Measurements from ENCODE around the gene SIRT6. TPM values are rescaled to one million over a fixed set of nuclear protein-coding genes. Genes with fewer than 3 reads are reported as not detected.

SIRT6 gene
- total RNA-seq, 1 experiment from 2014 or later: 18.4 TPM

- Histone ChIP-seq H3K4me3 (no peak overlapping the region), H3K27me3 (replicated peaks) (peaks cover 28% of the 10 kb centered on the region), H3K36me3 (no peaks in the 10 kb centered on the region), H3K27ac (no peak overlapping the region), H3K4me1 (replicated peaks) (peaks cover 7% of the 10 kb centered on the region), H3K9me3 (replicated peaks) (no peaks in the 10 kb centered on the region)
- no peak for DNase-seq (ENCODE audit: low read depth in 1 of 2, low spot score in 2 of 2)
Measured at GRCh38 chr19:4215807-4216206, 33.4 kb upstream of the SIRT6 start.

GRCh38 chr19:4213116-4213515, 30.8 kb upstream of the SIRT6 start:
- no peaks in the 10 kb centered on the region for H3K9me3 ChIP-seq (replicated peaks)
- peaks cover 6% of the 10 kb centered on the region for H3K4me1 ChIP-seq (replicated peaks)
- no peaks in the 10 kb centered on the region for H3K36me3 ChIP-seq
- H3K27ac ChIP-seq: no peak overlapping the region
- no peak overlapping the region for H3K4me3 ChIP-seq
- no peak for DNase-seq (ENCODE audit: low read depth in 1 of 2, low spot score in 2 of 2)
- peaks cover 28% of the 10 kb centered on the region for H3K27me3 ChIP-seq (replicated peaks)

- H3K27me3 ChIP-seq (replicated peaks): peaks cover 28% of the 10 kb centered on the region
- H3K4me3 ChIP-seq: no peak overlapping the region
- no peak for DNase-seq (ENCODE audit: low read depth in 1 of 2, low spot score in 2 of 2)
- peaks cover 8% of the 10 kb centered on the region for H3K4me1 ChIP-seq (replicated peaks)
- H3K9me3 ChIP-seq (replicated peaks): no peaks in the 10 kb centered on the region
- no peak overlapping the region for H3K27ac ChIP-seq
- no peaks in the 10 kb centered on the region for H3K36me3 ChIP-seq
Measured at GRCh38 chr19:4210166-4210731, 27.9 kb upstream of the SIRT6 start.

- DNase-seq (ENCODE audit: low read depth in 1 of 2, low spot score in 2 of 2): no peak
- peaks cover 8% of the 10 kb centered on the region for H3K4me1 ChIP-seq (replicated peaks)
- no peak overlapping the region for H3K27ac ChIP-seq
- no peaks in the 10 kb centered on the region for H3K9me3 ChIP-seq (replicated peaks)
- no peak overlapping the region for H3K4me3 ChIP-seq
- no peaks in the 10 kb centered on the region for H3K36me3 ChIP-seq
- H3K27me3 ChIP-seq (replicated peaks): peaks cover 23% of the 10 kb centered on the region
Measured at GRCh38 chr19:4208385-4209094, 26.2 kb upstream of the SIRT6 start.

GRCh38 chr19:4206818-4207484, 24.6 kb upstream of the SIRT6 start:
- peaks cover 8% of the 10 kb centered on the region for H3K4me1 ChIP-seq (replicated peaks)
- DNase-seq (ENCODE audit: low read depth in 1 of 2, low spot score in 2 of 2): no peak

GRCh38 chr19:4201798-4202197, 19.4 kb upstream of the SIRT6 start:
- H3K36me3 ChIP-seq: no peaks in the 10 kb centered on the region
- H3K27ac ChIP-seq: no peak overlapping the region
- DNase-seq (ENCODE audit: low read depth in 1 of 2, low spot score in 2 of 2): no peak
- peaks cover 5% of the 10 kb centered on the region; the same call in 1 of the 2 replicates for H3K9me3 ChIP-seq (replicated peaks)
- no peaks in the 10 kb centered on the region; the same call in 1 of the 2 replicates for H3K4me1 ChIP-seq (replicated peaks)
- H3K4me3 ChIP-seq: no peak overlapping the region
- peaks cover 51% of the 10 kb centered on the region for H3K27me3 ChIP-seq (replicated peaks)

More at GRCh38 chr19:4206818-4207484, 24.6 kb upstream of the SIRT6 start:
- H3K36me3 ChIP-seq: no peaks in the 10 kb centered on the region
- peaks cover 18% of the 10 kb centered on the region for H3K27me3 ChIP-seq (replicated peaks)
- H3K9me3 ChIP-seq (replicated peaks): no peaks in the 10 kb centered on the region
- H3K4me3 ChIP-seq: no peak overlapping the region
- H3K27ac ChIP-seq: no peak overlapping the region

- Histone ChIP-seq H3K27me3 (replicated peaks) (peaks cover 54% of the 10 kb centered on the region), H3K36me3 (no peaks in the 10 kb centered on the region), H3K9me3 (replicated peaks) (peaks cover 5% of the 10 kb centered on the region; the same call in 1 of the 2 replicates), H3K4me1 (replicated peaks) (no peaks in the 10 kb centered on the region; the same call in 1 of the 2 replicates), H3K4me3 (no peak overlapping the region), H3K27ac (no peak overlapping the region)
- no peak for DNase-seq (ENCODE audit: low read depth in 1 of 2, low spot score in 2 of 2)
Measured at GRCh38 chr19:4200940-4201542, 18.7 kb upstream of the SIRT6 start.

GRCh38 chr19:4199699-4200293, 17.4 kb upstream of the SIRT6 start:
- DNase-seq (ENCODE audit: low read depth in 1 of 2, low spot score in 2 of 2): no peak
- H3K4me1 ChIP-seq (replicated peaks): no peaks in the 10 kb centered on the region; the same call in 1 of the 2 replicates
- no peaks in the 10 kb centered on the region for H3K36me3 ChIP-seq
- H3K27me3 ChIP-seq (replicated peaks): peaks cover 63% of the 10 kb centered on the region
- no peak overlapping the region for H3K27ac ChIP-seq
- peaks cover 5% of the 10 kb centered on the region; the same call in 1 of the 2 replicates for H3K9me3 ChIP-seq (replicated peaks)
- no peak overlapping the region for H3K4me3 ChIP-seq

GRCh38 chr19:4198467-4199126, 16.2 kb upstream of the SIRT6 start:
- Histone ChIP-seq H3K4me3 (no peak overlapping the region), H3K9me3 (replicated peaks) (peaks cover 5% of the 10 kb centered on the region; the same call in 1 of the 2 replicates), H3K27me3 (replicated peaks) (peaks cover 57% of the 10 kb centered on the region)

GRCh38 chr19:4197625-4198466, 15.5 kb upstream of the SIRT6 start:
- peaks cover 5% of the 10 kb centered on the region; the same call in 1 of the 2 replicates for H3K9me3 ChIP-seq (replicated peaks)
- no peak for DNase-seq (ENCODE audit: low read depth in 1 of 2, low spot score in 2 of 2)
- no peak overlapping the region for H3K4me3 ChIP-seq
- no peaks in the 10 kb centered on the region for H3K36me3 ChIP-seq
- peaks cover 51% of the 10 kb centered on the region for H3K27me3 ChIP-seq (replicated peaks)
- no peak overlapping the region for H3K27ac ChIP-seq
- no peaks in the 10 kb centered on the region for H3K4me1 ChIP-seq (replicated peaks)

More at GRCh38 chr19:4198467-4199126, 16.2 kb upstream of the SIRT6 start:
- Histone ChIP-seq H3K36me3 (no peaks in the 10 kb centered on the region), H3K27ac (no peak overlapping the region), H3K4me1 (replicated peaks) (no peaks in the 10 kb centered on the region)
- DNase-seq (ENCODE audit: low read depth in 1 of 2, low spot score in 2 of 2): no peak

- Histone ChIP-seq H3K27me3 (replicated peaks) (peaks cover 51% of the 10 kb centered on the region), H3K9me3 (replicated peaks) (peaks cover 5% of the 10 kb centered on the region; the same call in 1 of the 2 replicates), H3K4me3 (no peak overlapping the region), H3K36me3 (no peaks in the 10 kb centered on the region), H3K4me1 (replicated peaks) (no peaks in the 10 kb centered on the region), H3K27ac (no peak overlapping the region)
- no peak for DNase-seq (ENCODE audit: low read depth in 1 of 2, low spot score in 2 of 2)
Measured at GRCh38 chr19:4197228-4197624, 14.9 kb upstream of the SIRT6 start.

- no peak overlapping the region for H3K27ac ChIP-seq
- peaks cover 48% of the 10 kb centered on the region for H3K27me3 ChIP-seq (replicated peaks)
- no peak for DNase-seq (ENCODE audit: low read depth in 1 of 2, low spot score in 2 of 2)
- no peak overlapping the region for H3K4me3 ChIP-seq
- H3K4me1 ChIP-seq (replicated peaks): no peaks in the 10 kb centered on the region
- H3K9me3 ChIP-seq (replicated peaks): peaks cover 5% of the 10 kb centered on the region; the same call in 1 of the 2 replicates
- H3K36me3 ChIP-seq: no peaks in the 10 kb centered on the region
Measured at GRCh38 chr19:4196587-4197148, 14.3 kb upstream of the SIRT6 start.
